GM12878 (cell line): Measurements from ENCODE around the gene FAM120AOS. TPM values are rescaled to one million over a fixed set of nuclear protein-coding genes. Genes with fewer than 3 reads are reported as not detected.

ENCODE experiments used
- ATAC-seq: fragments of 200-7000 bp; cut with Tn5 transposase; 3 replicates; pipeline ENCODE4 v1.9.1; 2020; ENCODE audit warnings: mild to moderate bottlenecking, moderate library complexity
- BruUV-seq: library from RNA; stranded (reverse); fragments of 400-500 nt; replicated peaks from 2 replicates; lab custom pipeline; 2021; lab: Mats Ljungman, UMichigan
- CTCF ChIA-PET: fragments of 300-600 bp; sonication (Branson Sonifier 250); formaldehyde crosslinking; extraction: SDS; loops from one replicate; lab custom pipeline; 2021; ENCODE audit warnings: inconsistent platforms; lab: Yijun Ruan, JAX
- POLR2A ChIA-PET: fragments of 350-600 bp; formaldehyde crosslinking; extraction: SDS; loops from one replicate; lab custom pipeline; 2021; ENCODE audit warnings: inconsistent platforms; lab: Charles Lee
- RAD21 ChIA-PET: fragments of 300-600 bp; sonication (Branson Sonifier 250); formaldehyde crosslinking; loops from one replicate; lab custom pipeline; 2023; ENCODE audit warnings: antibody characterized with exemption; ENCODE audit not compliant: unreplicated experiment; lab: Charles Lee
- SMC1A ChIA-PET: fragments of 300-600 bp; sonication (Branson Sonifier 250); formaldehyde crosslinking; loops from one replicate; lab custom pipeline; 2023; ENCODE audit not compliant: unreplicated experiment, uncharacterized antibody; lab: Charles Lee
- DNase-seq: peaks from one replicate; pipeline ENCODE4 v3.0.0-alpha.2; 2011; ENCODE audit warnings: low read depth, low spot score
- FAIRE-seq: peaks from 3 replicates; lab custom pipeline; 2011; peaks lifted over from hg19 to GRCh38; lab: Jason Lieb, UNC
- H2AFZ ChIP-seq: 2 replicates; pipeline ENCODE4 v1.6.0; 2011; ENCODE audit warnings: low read depth, low read length, control low read depth; ENCODE audit not compliant: control insufficient read depth
- H3K27ac ChIP-seq: 2 replicates; pipeline ENCODE4 v1.5.1; 2011; ENCODE audit warnings: control low read depth; ENCODE audit not compliant: control insufficient read depth, insufficient read depth
- H3K27me3 ChIP-seq, 2 experiments: replicated peaks in 1 of 2; 2 replicates each; pipeline versions ENCODE4 v1.6.0 to v1.6.1; 2011; ENCODE audit warnings: low read length in 1 of 2; ENCODE audit not compliant: control insufficient read depth in 2 of 2, insufficient read depth in 2 of 2
- H3K36me3 ChIP-seq, 2 experiments: 2 replicates each; pipeline ENCODE4 v1.5.1; 2011; ENCODE audit warnings: low read length in 1 of 2; ENCODE audit not compliant: control insufficient read depth in 2 of 2, insufficient read depth in 2 of 2
- H3K4me1 ChIP-seq: 2 replicates; pipeline ENCODE4 v1.6.1; 2011; ENCODE audit warnings: mild to moderate bottlenecking, low read length, moderate library complexity, mixed read lengths; ENCODE audit not compliant: control insufficient read depth, insufficient read depth
- H3K4me2 ChIP-seq: 2 replicates; pipeline ENCODE4 v1.6.0; 2011; ENCODE audit warnings: control low read depth; ENCODE audit not compliant: control insufficient read depth, insufficient read depth
- H3K4me3 ChIP-seq: fragments of 200-600 bp; sonication (generic); 2 replicates; pipeline ENCODE4 v1.5.1; 2016
- H3K79me2 ChIP-seq: 2 replicates; pipeline ENCODE4 v1.6.0; 2011; ENCODE audit warnings: low read length; ENCODE audit not compliant: control insufficient read depth, insufficient read depth
- H3K9ac ChIP-seq: 2 replicates; pipeline ENCODE4 v1.8.0; 2011; ENCODE audit warnings: low read length, control low read depth, mixed read lengths; ENCODE audit not compliant: control insufficient read depth, insufficient read depth
- H3K9me3 ChIP-seq: replicated peaks from 3 replicates; pipeline ENCODE4 v1.5.1; 2011; ENCODE audit warnings: mild to moderate bottlenecking, low read length; ENCODE audit not compliant: control insufficient read depth, insufficient read depth
- H4K20me1 ChIP-seq: 2 replicates; pipeline ENCODE4 v1.6.0; 2011; ENCODE audit not compliant: control insufficient read depth, insufficient read depth
- ASH2L ChIP-seq: fragments of 300-600, 200-600 bp; sonication (generic); IDR thresholded peaks from 2 replicates; pipeline ENCODE4 v1.6.1; 2017; ENCODE audit warnings: low read depth, mild to moderate bottlenecking, borderline replicate concordance
- BHLHE40 ChIP-seq, 2 experiments: fragments of 450-650 bp in 1 of 2; IDR thresholded peaks; 2 replicates each; pipeline ENCODE4 v1.6.1; 2011 to 2017; ENCODE audit warnings: low read depth in 2 of 2, borderline replicate concordance in 1 of 2, improper control_type of control experiment in 1 of 2, low read length in 1 of 2, mild to moderate bottlenecking in 1 of 2
- CBX5 ChIP-seq: sonication (generic); IDR thresholded peaks from 2 replicates; pipeline ENCODE4 v1.6.1; 2016; ENCODE audit warnings: low read depth, moderate library complexity, mild to moderate bottlenecking, inconsistent platforms
- CREB1 ChIP-seq: IDR thresholded peaks from 2 replicates; pipeline ENCODE4 v1.6.1; 2012; ENCODE audit warnings: low read depth, mild to moderate bottlenecking, inconsistent platforms
- DPF2 ChIP-seq: fragments of 450-650 bp; IDR thresholded peaks from 2 replicates; pipeline ENCODE4 v1.6.1; 2017; ENCODE audit warnings: mild to moderate bottlenecking
- HDAC2 ChIP-seq: fragments of 200-600 bp; sonication (generic); IDR thresholded peaks from 2 replicates; pipeline ENCODE4 v1.6.1; 2017
- HDAC6 ChIP-seq: fragments of 200-600 bp; sonication (generic); IDR thresholded peaks from one replicate; pipeline ENCODE4 v1.8.0; 2017; ENCODE audit warnings: antibody characterized with exemption; ENCODE audit not compliant: unreplicated experiment
- KLF5 ChIP-seq: fragments of 450-650 bp; IDR thresholded peaks from 2 replicates; pipeline ENCODE4 v1.6.1; 2014; ENCODE audit warnings: mild to moderate bottlenecking; ENCODE audit not compliant: partially characterized antibody
- MTA3 ChIP-seq: IDR thresholded peaks from 2 replicates; pipeline ENCODE4 v1.6.1; 2012; ENCODE audit warnings: low read length, inconsistent platforms, borderline replicate concordance
- NR2C1 ChIP-seq: fragments of 450-650 bp; IDR thresholded peaks from 2 replicates; pipeline ENCODE4 v1.6.1; 2017; ENCODE audit warnings: antibody characterized with exemption, mild to moderate bottlenecking, moderate library complexity
- POU2F2 ChIP-seq: IDR thresholded peaks from 3 replicates; pipeline ENCODE4 v1.6.1; 2011; ENCODE audit warnings: low read depth, mild to moderate bottlenecking, low read length, borderline replicate concordance
- RAD21 ChIP-seq: IDR thresholded peaks from 2 replicates; pipeline ENCODE4 v1.6.1; 2011; ENCODE audit warnings: mild to moderate bottlenecking, low read depth, low read length, moderate library complexity; ENCODE audit not compliant: insufficient read depth
- TARDBP ChIP-seq: IDR thresholded peaks from 2 replicates; pipeline ENCODE4 v1.6.1; 2016; ENCODE audit warnings: borderline replicate concordance
- TBL1XR1 ChIP-seq: IDR thresholded peaks from 2 replicates; pipeline ENCODE4 v1.6.1; 2012; ENCODE audit warnings: low read depth, low read length, improper control_type of control experiment
- ZSCAN29 ChIP-seq: fragments of 450-650 bp; IDR thresholded peaks from 2 replicates; pipeline ENCODE4 v1.6.1; 2017; ENCODE audit warnings: mild to moderate bottlenecking, moderate library complexity
- WGBS: methylation state at CpG from one replicate; pipeline ENCODE4 v1.1.6; 2016; ENCODE audit warnings: low lambda C conversion rate; ENCODE audit not compliant: insufficient replicate concordance, insufficient coverage; ENCODE audit errors: missing lambda C conversion rate; 5-methylcytosine and 5-hydroxymethylcytosine counted together
- in situ Hi-C: fragments of 300-500 bp; cut with MboI; formaldehyde crosslinking; loops from 9 replicates; pipeline ENCODE4 v1.14.3; 2018; ENCODE audit warnings: mixed read lengths
- intact Hi-C: fragments of 100-400 bp; cut with micrococcal nuclease; formaldehyde crosslinking; loops from one replicate; pipeline ENCODE4 v1.14.2; 2022; ENCODE audit not compliant: unreplicated experiment
- polyA plus RNA-seq, 11 experiments: library from polyadenylated mRNA; depleted of rRNA in 4 of 11; unstranded in 6 of 11; stranded (reverse) in 5 of 11; fragments of >200 nt; fragmentation: Nextera tagmentation in 4 of 11; fragmentation: Illumina TruSeq in 1 of 11; extraction: Ambion mirVana in 4 of 11; extraction: Trizol in 1 of 11; gene quantifications; 1 replicate in 1 of 11; 2 replicates in 10 of 11; pipeline versions ENCODE4 v1.2.1 to v1.2.3, GENCODE V29; 2011 to 2016; ENCODE audit warnings: inconsistent platforms in 2 of 11, missing spikeins in 2 of 11, low read depth in 1 of 11
- total RNA-seq, 4 experiments: library from RNA; depleted of rRNA in 3 of 4; stranded (reverse); fragments of >200 nt in 3 of 4; fragmentation: Illumina TruSeq in 1 of 4; extraction: Trizol in 1 of 4; gene quantifications; 2 replicates each; pipeline versions ENCODE4 v1.2.1 to v1.2.3, GENCODE V29; 2013 to 2021
- TF ChIP-seq, protein P1 (sequence below): IDR thresholded peaks from 2 replicates; pipeline ENCODE4 v1.6.1; 2012; ENCODE audit warnings: mild to moderate bottlenecking, low read depth, low read length
- TF ChIP-seq, protein P2 (sequence below): IDR thresholded peaks from 2 replicates; pipeline ENCODE4 v1.6.1; 2012; ENCODE audit warnings: low read depth, low read length, improper control_type of control experiment
- TF ChIP-seq, protein P3 (sequence below): fragments of 450-650 bp; IDR thresholded peaks from 2 replicates; pipeline ENCODE4 v1.6.1; 2016; ENCODE audit warnings: mild to moderate bottlenecking
- TF ChIP-seq, protein P4 (sequence below): fragments of 450-650 bp; conservative IDR thresholded peaks from 2 replicates; pipeline ENCODE4 v1.6.1; 2017; ENCODE audit warnings: mild to moderate bottlenecking, moderate library complexity

FAM120AOS gene
- total and polyA plus RNA-seq, 10 of the 15 experiments (the other 5 are each of a cell fraction or from before 2014, with no cell fraction given), result 15.9 to 55.1 (median 34.6) TPM

DNA sequence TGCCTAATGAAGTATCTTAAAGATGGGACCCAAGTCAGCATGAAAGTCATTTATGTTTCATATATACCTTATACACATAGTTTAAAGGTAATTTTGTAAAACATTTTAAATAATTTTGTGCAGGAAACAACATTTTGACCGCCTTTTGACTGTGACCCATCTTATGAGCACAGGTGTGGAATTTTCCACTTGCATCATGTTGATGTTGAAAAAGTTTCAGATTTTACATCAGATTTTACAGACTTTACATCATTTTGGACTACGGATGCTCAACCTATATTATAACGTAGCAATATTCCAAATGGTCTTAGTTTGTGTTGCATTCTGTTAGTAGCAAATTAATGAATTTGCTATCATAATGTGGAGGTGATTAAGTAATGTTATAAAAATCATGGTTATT is 21.7 kb upstream of the FAM120AOS start:
- H3K27ac ChIP-seq, result no peak overlapping the region
- no TSS peak for BruUV-seq
- in situ Hi-C loops, result no loop called here
- no peak overlapping the region for H3K4me2 ChIP-seq
- 0 out of 2 replicates have a peak, but pooled peaks cover 4% of the 10 kb centered on the region for H3K4me1 ChIP-seq
- peaks cover 3 to 13% of the 10 kb centered on the region in 2 experiments; a peak in 3 of 4 replicates for H3K36me3 ChIP-seq
- H3K4me3 ChIP-seq, result no peak overlapping the region
- ChIA-PET SMC1A (interaction anchor here (0.6 to 3.0 kb wide), 5 partner anchors 9 to 38 kb away, joined by 3 to 14 read pairs (median 5); partner anchors contain the start of gene FAM120AOS), POLR2A (no interaction called here), RAD21 (no interaction called here), CTCF (no interaction called here)
- ATAC-seq (no peak), FAIRE-seq (no peak), DNase-seq (no peak)
- H3K9me3 ChIP-seq, result no peaks in the 10 kb centered on the region
- H3K79me2 ChIP-seq, result peaks cover 27% of the 10 kb centered on the region
- TF ChIP-seq BHLHE40 (IDR thresholded peaks at IDR 0.05; ENCODE audit: borderline replicate concordance in 1 of 2, low read depth in 2 of 2, low read length in 1 of 2), result no peak
- TF ChIP-seq, protein P1, sequence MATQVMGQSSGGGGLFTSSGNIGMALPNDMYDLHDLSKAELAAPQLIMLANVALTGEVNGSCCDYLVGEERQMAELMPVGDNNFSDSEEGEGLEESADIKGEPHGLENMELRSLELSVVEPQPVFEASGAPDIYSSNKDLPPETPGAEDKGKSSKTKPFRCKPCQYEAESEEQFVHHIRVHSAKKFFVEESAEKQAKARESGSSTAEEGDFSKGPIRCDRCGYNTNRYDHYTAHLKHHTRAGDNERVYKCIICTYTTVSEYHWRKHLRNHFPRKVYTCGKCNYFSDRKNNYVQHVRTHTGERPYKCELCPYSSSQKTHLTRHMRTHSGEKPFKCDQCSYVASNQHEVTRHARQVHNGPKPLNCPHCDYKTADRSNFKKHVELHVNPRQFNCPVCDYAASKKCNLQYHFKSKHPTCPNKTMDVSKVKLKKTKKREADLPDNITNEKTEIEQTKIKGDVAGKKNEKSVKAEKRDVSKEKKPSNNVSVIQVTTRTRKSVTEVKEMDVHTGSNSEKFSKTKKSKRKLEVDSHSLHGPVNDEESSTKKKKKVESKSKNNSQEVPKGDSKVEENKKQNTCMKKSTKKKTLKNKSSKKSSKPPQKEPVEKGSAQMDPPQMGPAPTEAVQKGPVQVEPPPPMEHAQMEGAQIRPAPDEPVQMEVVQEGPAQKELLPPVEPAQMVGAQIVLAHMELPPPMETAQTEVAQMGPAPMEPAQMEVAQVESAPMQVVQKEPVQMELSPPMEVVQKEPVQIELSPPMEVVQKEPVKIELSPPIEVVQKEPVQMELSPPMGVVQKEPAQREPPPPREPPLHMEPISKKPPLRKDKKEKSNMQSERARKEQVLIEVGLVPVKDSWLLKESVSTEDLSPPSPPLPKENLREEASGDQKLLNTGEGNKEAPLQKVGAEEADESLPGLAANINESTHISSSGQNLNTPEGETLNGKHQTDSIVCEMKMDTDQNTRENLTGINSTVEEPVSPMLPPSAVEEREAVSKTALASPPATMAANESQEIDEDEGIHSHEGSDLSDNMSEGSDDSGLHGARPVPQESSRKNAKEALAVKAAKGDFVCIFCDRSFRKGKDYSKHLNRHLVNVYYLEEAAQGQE, result no peak
- TF ChIP-seq NR2C1, result no peak
- TF ChIP-seq CBX5, result no peak
- no peak for TF ChIP-seq HDAC2
- no peak for TF ChIP-seq RAD21
- no peak for TF ChIP-seq POU2F2
- TF ChIP-seq ASH2L, result no peak
- no peak for TF ChIP-seq DPF2
- TF ChIP-seq TARDBP, result no peak
- no peak for TF ChIP-seq HDAC6
- TF ChIP-seq, protein P2, sequence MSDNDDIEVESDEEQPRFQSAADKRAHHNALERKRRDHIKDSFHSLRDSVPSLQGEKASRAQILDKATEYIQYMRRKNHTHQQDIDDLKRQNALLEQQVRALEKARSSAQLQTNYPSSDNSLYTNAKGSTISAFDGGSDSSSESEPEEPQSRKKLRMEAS, result no peak
- TF ChIP-seq, protein P3, sequence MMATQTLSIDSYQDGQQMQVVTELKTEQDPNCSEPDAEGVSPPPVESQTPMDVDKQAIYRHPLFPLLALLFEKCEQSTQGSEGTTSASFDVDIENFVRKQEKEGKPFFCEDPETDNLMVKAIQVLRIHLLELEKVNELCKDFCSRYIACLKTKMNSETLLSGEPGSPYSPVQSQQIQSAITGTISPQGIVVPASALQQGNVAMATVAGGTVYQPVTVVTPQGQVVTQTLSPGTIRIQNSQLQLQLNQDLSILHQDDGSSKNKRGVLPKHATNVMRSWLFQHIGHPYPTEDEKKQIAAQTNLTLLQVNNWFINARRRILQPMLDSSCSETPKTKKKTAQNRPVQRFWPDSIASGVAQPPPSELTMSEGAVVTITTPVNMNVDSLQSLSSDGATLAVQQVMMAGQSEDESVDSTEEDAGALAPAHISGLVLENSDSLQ, result no peak
- TF ChIP-seq TBL1XR1, result no peak
- no peak for TF ChIP-seq KLF5
- no peak for TF ChIP-seq ZSCAN29
- TF ChIP-seq MTA3, result no peak
- no peak for TF ChIP-seq CREB1
- TF ChIP-seq, protein P4, sequence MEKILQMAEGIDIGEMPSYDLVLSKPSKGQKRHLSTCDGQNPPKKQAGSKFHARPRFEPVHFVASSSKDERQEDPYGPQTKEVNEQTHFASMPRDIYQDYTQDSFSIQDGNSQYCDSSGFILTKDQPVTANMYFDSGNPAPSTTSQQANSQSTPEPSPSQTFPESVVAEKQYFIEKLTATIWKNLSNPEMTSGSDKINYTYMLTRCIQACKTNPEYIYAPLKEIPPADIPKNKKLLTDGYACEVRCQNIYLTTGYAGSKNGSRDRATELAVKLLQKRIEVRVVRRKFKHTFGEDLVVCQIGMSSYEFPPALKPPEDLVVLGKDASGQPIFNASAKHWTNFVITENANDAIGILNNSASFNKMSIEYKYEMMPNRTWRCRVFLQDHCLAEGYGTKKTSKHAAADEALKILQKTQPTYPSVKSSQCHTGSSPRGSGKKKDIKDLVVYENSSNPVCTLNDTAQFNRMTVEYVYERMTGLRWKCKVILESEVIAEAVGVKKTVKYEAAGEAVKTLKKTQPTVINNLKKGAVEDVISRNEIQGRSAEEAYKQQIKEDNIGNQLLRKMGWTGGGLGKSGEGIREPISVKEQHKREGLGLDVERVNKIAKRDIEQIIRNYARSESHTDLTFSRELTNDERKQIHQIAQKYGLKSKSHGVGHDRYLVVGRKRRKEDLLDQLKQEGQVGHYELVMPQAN, result no peak
- no peak overlapping the region for H2AFZ ChIP-seq
- 97% methylated on average over 3 of the region's 3 CpGs for WGBS
- no peak overlapping the region for H3K9ac ChIP-seq
- no peaks in the 10 kb centered on the region for H3K27me3 ChIP-seq
- no peaks in the 10 kb centered on the region for H4K20me1 ChIP-seq
- intact Hi-C loops, result no loop called here
